ENCODE results near the gene GID4.

Gene GID4

GRCh38 chr17:18038861-18039534, at the start of gene GID4, which contains the start of gene ATPAF2:
GID4 (plus strand) TSS chr17:18039408; CDS start chr17:18039465, 57 bp downstream.
ATPAF2 (minus strand) TSS chr17:18039168; CDS start chr17:18039013, 155 bp downstream.
- no peaks in the 10 kb centered on the region for H3K36me3 Mint-ChIP-seq (ENCODE audit: low read depth)
- peak within 1 kb of the TSS; percentile 99 for H3K4me3 Mint-ChIP-seq
- H3K27me3 Mint-ChIP-seq (ENCODE audit: low read depth, poor library complexity) = peaks cover 6% of the 10 kb centered on the region
- no peak for TF ChIP-seq CTCF (IDR thresholded peaks at IDR 0.05)
- peaks cover 53% of the 10 kb centered on the region for H3K4me1 Mint-ChIP-seq
- H3K9me3 Mint-ChIP-seq = no peaks in the 10 kb centered on the region
- peak within 1 kb of the TSS; percentile 97 for H3K27ac Mint-ChIP-seq
- DNase-seq = peak; percentile 100

- Mint-ChIP-seq H3K36me3 (ENCODE audit: low read depth) (no peaks in the 10 kb centered on the region), H3K4me1 (peaks cover 16% of the 10 kb centered on the region), H3K4me3 (no peak overlapping the region), H3K9me3 (no peaks in the 10 kb centered on the region), H3K27ac (no peak overlapping the region), H3K27me3 (ENCODE audit: low read depth, poor library complexity) (peaks cover 10% of the 10 kb centered on the region)
- DNase-seq = no peak
- no peak for TF ChIP-seq CTCF (IDR thresholded peaks at IDR 0.05)
Observed at GRCh38 chr17:17989618-17990017, 49.6 kb upstream of the GID4 start.

- Mint-ChIP-seq H3K4me3 (no peak overlapping the region), H3K27ac (no peak overlapping the region), H3K9me3 (no peaks in the 10 kb centered on the region), H3K27me3 (ENCODE audit: low read depth, poor library complexity) (peaks cover 10% of the 10 kb centered on the region), H3K36me3 (ENCODE audit: low read depth) (no peaks in the 10 kb centered on the region), H3K4me1 (peaks cover 23% of the 10 kb centered on the region)
- DNase-seq = no peak
- no peak for TF ChIP-seq CTCF (IDR thresholded peaks at IDR 0.05)
Observed at GRCh38 chr17:17990282-17990681, 48.9 kb upstream of the GID4 start.

GRCh38 chr17:17993366-17993765, 45.8 kb upstream of the GID4 start:
- Mint-ChIP-seq H3K9me3 (no peaks in the 10 kb centered on the region), H3K4me1 (peaks cover 27% of the 10 kb centered on the region), H3K4me3 (no peak overlapping the region), H3K27ac (no peak overlapping the region), H3K27me3 (ENCODE audit: low read depth, poor library complexity) (peaks cover 9% of the 10 kb centered on the region), H3K36me3 (ENCODE audit: low read depth) (no peaks in the 10 kb centered on the region)
- DNase-seq = no peak
- no peak for TF ChIP-seq CTCF (IDR thresholded peaks at IDR 0.05)

- H3K9me3 Mint-ChIP-seq = no peaks in the 10 kb centered on the region
- TF ChIP-seq CTCF (IDR thresholded peaks at IDR 0.05) = no peak
- H3K4me3 Mint-ChIP-seq = no peak overlapping the region
- peaks cover 26% of the 10 kb centered on the region for H3K4me1 Mint-ChIP-seq
- no peak overlapping the region for H3K27ac Mint-ChIP-seq
- no peak for DNase-seq
- peaks cover 7% of the 10 kb centered on the region for H3K27me3 Mint-ChIP-seq (ENCODE audit: low read depth, poor library complexity)
- H3K36me3 Mint-ChIP-seq (ENCODE audit: low read depth) = no peaks in the 10 kb centered on the region
Observed at GRCh38 chr17:17993852-17994251, 45.4 kb upstream of the GID4 start.
